RWPE2 (cell line): ENCODE measurements around the gene GRAMD4.
A peak's percentile ranks its signal among the peaks of the same experiment; 100 is the strongest.

ENCODE experiments used
- ATAC-seq: fragments of 200-7000 bp; cut with Tn5 transposase; 3 replicates; pipeline ENCODE4 v1.9.1; 2021; ENCODE audit warnings: low read depth
- DNase-seq: peaks from one replicate; pipeline ENCODE4 v3.0.0-alpha.2; 2020; ENCODE audit warnings: low spot score
- H3K27ac ChIP-seq: fragments of 450-650 bp; 2 replicates; pipeline ENCODE4 v1.5.1; 2017; ENCODE audit warnings: mild to moderate bottlenecking; ENCODE audit not compliant: poor library complexity, severe bottlenecking
- H3K27me3 ChIP-seq: fragments of 250-450 bp; sonication (Bioruptor Pico); 2 replicates; pipeline ENCODE4 v1.5.1; 2021; ENCODE audit warnings: mild to moderate bottlenecking, moderate library complexity; ENCODE audit not compliant: insufficient read depth, poor library complexity, severe bottlenecking
- H3K36me3 ChIP-seq: fragments of 250-450 bp; sonication (Bioruptor Pico); 2 replicates; pipeline ENCODE4 v1.5.1; 2020; ENCODE audit warnings: low read depth, mild to moderate bottlenecking, moderate library complexity
- H3K4me1 ChIP-seq: fragments of 250-450 bp; sonication (Bioruptor Pico); 2 replicates; pipeline ENCODE4 v1.5.1; 2021; ENCODE audit warnings: mild to moderate bottlenecking, moderate library complexity; ENCODE audit not compliant: insufficient read depth, poor library complexity, severe bottlenecking
- H3K4me3 ChIP-seq: fragments of 250-450 bp; sonication (Bioruptor Pico); 2 replicates; pipeline ENCODE4 v1.5.1; 2021; ENCODE audit warnings: mild to moderate bottlenecking, moderate library complexity; ENCODE audit not compliant: severe bottlenecking
- H3K9me3 ChIP-seq: fragments of 250-450 bp; sonication (Bioruptor Pico); 2 replicates; pipeline ENCODE4 v1.5.1; 2021; ENCODE audit warnings: mild to moderate bottlenecking, moderate library complexity; ENCODE audit not compliant: severe bottlenecking
- CTCF ChIP-seq: fragments of 450-650 bp; IDR thresholded peaks from one replicate; pipeline ENCODE4 v1.5.1; 2017; ENCODE audit warnings: mild to moderate bottlenecking, moderate library complexity; ENCODE audit not compliant: poor library complexity, severe bottlenecking

The GRAMD4 gene

GRCh38 chr22:46610356-46610755, 9.8 kb upstream of the GRAMD4 start:
- DNase-seq = no peak
- Histone ChIP-seq H3K4me1 (no peaks in the 10 kb centered on the region), H3K9me3 (no peaks in the 10 kb centered on the region)

GRCh38 chr22:46611189-46611588, 9.0 kb upstream of the GRAMD4 start:
- H3K27me3 ChIP-seq = no peaks in the 10 kb centered on the region

More at GRCh38 chr22:46610356-46610755, 9.8 kb upstream of the GRAMD4 start:
- no peaks in the 10 kb centered on the region for H3K36me3 ChIP-seq
- ATAC-seq = no peak
- no peak overlapping the region for H3K27ac ChIP-seq
- H3K27me3 ChIP-seq = no peaks in the 10 kb centered on the region
- TF ChIP-seq CTCF = no peak
- H3K4me3 ChIP-seq = no peak overlapping the region

GRCh38 chr22:46612341-46612903, 7.8 kb upstream of the GRAMD4 start:
- TF ChIP-seq CTCF = no peak
- ATAC-seq (no peak), DNase-seq (no peak)
- Histone ChIP-seq H3K27ac (no peak overlapping the region), H3K4me1 (no peaks in the 10 kb centered on the region), H3K27me3 (no peaks in the 10 kb centered on the region), H3K9me3 (no peaks in the 10 kb centered on the region), H3K4me3 (no peak overlapping the region), H3K36me3 (no peaks in the 10 kb centered on the region)

More at GRCh38 chr22:46611189-46611588, 9.0 kb upstream of the GRAMD4 start:
- no peak for TF ChIP-seq CTCF
- DNase-seq (no peak), ATAC-seq (no peak)
- Histone ChIP-seq H3K36me3 (no peaks in the 10 kb centered on the region), H3K27ac (no peak overlapping the region), H3K4me1 (no peaks in the 10 kb centered on the region), H3K4me3 (no peak overlapping the region), H3K9me3 (no peaks in the 10 kb centered on the region)

- H3K27me3 ChIP-seq = no peaks in the 10 kb centered on the region
- ATAC-seq (no peak), DNase-seq (no peak)
- H3K4me1 ChIP-seq = no peaks in the 10 kb centered on the region
- H3K9me3 ChIP-seq = no peaks in the 10 kb centered on the region
- no peak overlapping the region for H3K27ac ChIP-seq
- no peak for TF ChIP-seq CTCF
- H3K36me3 ChIP-seq = no peaks in the 10 kb centered on the region
- no peak overlapping the region for H3K4me3 ChIP-seq
Observed at GRCh38 chr22:46612904-46613605, 7.1 kb upstream of the GRAMD4 start.

- no peak for TF ChIP-seq CTCF
- Histone ChIP-seq H3K4me3 (no peak overlapping the region), H3K4me1 (no peaks in the 10 kb centered on the region), H3K9me3 (no peaks in the 10 kb centered on the region), H3K36me3 (no peaks in the 10 kb centered on the region), H3K27me3 (no peaks in the 10 kb centered on the region), H3K27ac (no peak overlapping the region)
- ATAC-seq (peak; percentile 10; the same call in 1 of the 3 replicates), DNase-seq (no peak)
Observed at GRCh38 chr22:46613606-46614021, 6.6 kb upstream of the GRAMD4 start.
